Jurkat, Clone E6-1 (cell line): ENCODE results near the gene VPS37B.
"Not testable (repeated sequence)": the region's sequence is repeated elsewhere in the genome, so short reads cannot be mapped to it uniquely, and the experiment has no call there.

Experiments used
- DNase-seq: peaks from one replicate; pipeline ENCODE4 v3.0.0-alpha.2; 2011; ENCODE audit warnings: low read depth, low spot score
- H3K4me3 ChIP-seq: 2 replicates; pipeline ENCODE4 v1.5.1; 2011; ENCODE audit warnings: mild to moderate bottlenecking, low read length, control low read depth, moderate library complexity

Gene VPS37B

GRCh38 chr12:122909442-122910288 is 13.7 kb upstream of the VPS37B start:
- DNase-seq = no peak
- H3K4me3 ChIP-seq = no peak overlapping the region

GRCh38 chr12:122908915-122909314 is 13.0 kb upstream of the VPS37B start:
- no peak for DNase-seq
- H3K4me3 ChIP-seq = no peak overlapping the region

- DNase-seq, H3K4me3 ChIP-seq: not testable (repeated sequence)
These were observed 9.3 kb upstream of the VPS37B start for GRCh38 chr12:122905258-122905657.

GRCh38 chr12:122903693-122904034 is 7.7 kb upstream of the VPS37B start:
- no peak for DNase-seq
- H3K4me3 ChIP-seq = no peak overlapping the region

- no peak for DNase-seq
- H3K4me3 ChIP-seq = no peak overlapping the region
These were observed 7.1 kb upstream of the VPS37B start for GRCh38 chr12:122902854-122903692.

GRCh38 chr12:122899887-122900286 is 4.0 kb upstream of the VPS37B start:
- H3K4me3 ChIP-seq = no peak overlapping the region
- no peak for DNase-seq

GRCh38 chr12:122896662-122897061 is 738 bp upstream of the VPS37B start:
- H3K4me3 ChIP-seq = no peak overlapping the region
- DNase-seq = no peak

- peak overlapping the region; percentile 77 for H3K4me3 ChIP-seq
- no peak for DNase-seq
These were observed 612 bp downstream of the VPS37B start for GRCh38 chr12:122895320-122895703.

- H3K4me3 ChIP-seq = peak overlapping the region; percentile 77
- peak; percentile 74 for DNase-seq
These were observed 1.5 kb downstream of the VPS37B start for GRCh38 chr12:122894193-122895121.

GRCh38 chr12:122893208-122894153 is 2.4 kb downstream of the VPS37B start:
- no peak for DNase-seq
- H3K4me3 ChIP-seq = no peak overlapping the region

GRCh38 chr12:122892724-122893123 is 3.2 kb downstream of the VPS37B start:
- not testable (repeated sequence) for H3K4me3 ChIP-seq, DNase-seq

GRCh38 chr12:122891661-122892525 is 4.0 kb downstream of the VPS37B start:
- no peak for DNase-seq
- no peak overlapping the region for H3K4me3 ChIP-seq

GRCh38 chr12:122889761-122890520 is 6.0 kb downstream of the VPS37B start:
- no peak overlapping the region for H3K4me3 ChIP-seq
- DNase-seq = no peak

GRCh38 chr12:122888232-122888752 is 7.6 kb downstream of the VPS37B start:
- peak; percentile 70 for DNase-seq
- peak overlapping the region; percentile 45 for H3K4me3 ChIP-seq

- peak overlapping the region; percentile 45 for H3K4me3 ChIP-seq
These were observed 8.1 kb downstream of the VPS37B start for GRCh38 chr12:122887819-122888212.

More at GRCh38 chr12:122887819-122888212, 8.1 kb downstream of the VPS37B start:
- DNase-seq = peak; percentile 56
